Endometrial microvascular endothelial cells (primary cell): ENCODE results near the gene CD79A. TPM values are rescaled to one million over a fixed set of nuclear protein-coding genes. Genes with fewer than 3 reads are reported as not detected.

ENCODE experiments used
- in situ Hi-C: cut with HindIII; loops from 2 replicates; pipeline ENCODE4 v1.10.0; 2017; ENCODE audit warnings: low sequenced_read_pairs, low pct_unique_long_range_greater_than_20kb; ENCODE audit errors: inconsistent ontology term
- total RNA-seq: library from RNA; depleted of rRNA; stranded (reverse); fragments of >200 nt; gene quantifications from one replicate; pipeline ENCODE4 v1.2.3, GENCODE V29; 2015; ENCODE audit errors: inconsistent ontology term

Gene CD79A
- total RNA-seq, 1 donor from 2014 or later, result not detected

- in situ Hi-C loops, result no loop called here
Observed at GRCh38 chr19:41879670-41880328, 2.7 kb downstream of the CD79A start.

GRCh38 chr19:41880329-41880708 lies 3.2 kb downstream of the CD79A start:
- in situ Hi-C loops, result no loop called here

- in situ Hi-C loops, result no loop called here
Observed at GRCh38 chr19:41882568-41883462, 5.7 kb downstream of the CD79A start, which contains the start of gene ARHGEF1. TSS of gene ARHGEF1 (plus strand) at chr19:41883184. CDS start at chr19:41888083, 4,899 bp downstream.

- in situ Hi-C loops, result no loop called here
Observed at GRCh38 chr19:41883463-41883820, 6.4 kb downstream of the CD79A start.

- in situ Hi-C loops, result no loop called here
Observed at GRCh38 chr19:41883821-41884733, 7.0 kb downstream of the CD79A start.

- in situ Hi-C loops, result no loop called here
Observed at GRCh38 chr19:41886761-41887710, 10.0 kb downstream of the CD79A start.

- in situ Hi-C loops, result no loop called here
Observed at GRCh38 chr19:41887711-41888382, 10.8 kb downstream of the CD79A start.

GRCh38 chr19:41888926-41889325 lies 11.8 kb downstream of the CD79A start:
- in situ Hi-C loops, result no loop called here

GRCh38 chr19:41889896-41890295 lies 12.8 kb downstream of the CD79A start:
- in situ Hi-C loops, result no loop called here

- in situ Hi-C loops, result no loop called here
Observed at GRCh38 chr19:41890936-41891335, 13.9 kb downstream of the CD79A start.

GRCh38 chr19:41892173-41892902 lies 15.3 kb downstream of the CD79A start:
- in situ Hi-C loops, result no loop called here

- in situ Hi-C loops, result no loop called here
Observed at GRCh38 chr19:41893899-41894298, 16.8 kb downstream of the CD79A start.

- in situ Hi-C loops, result no loop called here
Observed at GRCh38 chr19:41894350-41894749, 17.3 kb downstream of the CD79A start.

GRCh38 chr19:41895745-41896580 lies 18.9 kb downstream of the CD79A start:
- in situ Hi-C loops, result no loop called here

- in situ Hi-C loops, result no loop called here
Observed at GRCh38 chr19:41896581-41896942, 19.5 kb downstream of the CD79A start.

- in situ Hi-C loops, result no loop called here
Observed at GRCh38 chr19:41897181-41897580, 20.1 kb downstream of the CD79A start.
